NOMO-1 treated with dmso at 0.1 percent for 144 hours (cell line): ENCODE data around the gene ERVFRD-1.

ENCODE experiments used
- DNase-seq: peaks from one replicate; lab custom pipeline; 2025; ENCODE audit not compliant: unreplicated experiment; lab: John Stamatoyannopoulos, UW

Gene ERVFRD-1

GRCh38 chr6:11054722-11055121 is 56.8 kb downstream of the ERVFRD-1 start:
- no peak for DNase-seq

GRCh38 chr6:11053307-11053706 is 58.2 kb downstream of the ERVFRD-1 start:
- DNase-seq = no peak
